ENCODE data around the gene ADAMTS2. TPM values are rescaled to one million over a fixed set of nuclear protein-coding genes. Genes with fewer than 3 reads are reported as not detected.
"Not testable (repeated sequence)": the region's sequence is repeated elsewhere in the genome, so short reads cannot be mapped to it uniquely, and the experiment has no call there.

Gene ADAMTS2
- total and polyA plus RNA-seq, 11 donors, result 1.1 to 23.0 (median 5.5) TPM

GRCh38 chr5:179324760-179325295 lies 20.4 kb downstream of the ADAMTS2 start:
- Histone ChIP-seq H3K4me3 (no peak overlapping the region), H3K27ac (no peak overlapping the region), H3K27me3 (peaks cover 0 to 4% (median 0%) of the 10 kb centered on the region in 9 donors), H3K4me1 (peaks cover 0 to 17% (median 0%) of the 10 kb centered on the region in 12 donors), H3K9me3 (no peaks in the 10 kb centered on the region), H3K36me3 (no peaks in the 10 kb centered on the region)
- no peak for ATAC-seq
- intact Hi-C loops (cut with DNase I), result no loop called here
- peak in 2 of 5 donors; percentile 13 to 16 for DNase-seq
- 76 to 85% (median 84%) methylated on average over 4 to 6 of the region's 6 CpGs for WGBS, 4 donors
- TF ChIP-seq POLR2A (IDR thresholded peaks at IDR 0.05), result no peak
- TF ChIP-seq, protein P1, sequence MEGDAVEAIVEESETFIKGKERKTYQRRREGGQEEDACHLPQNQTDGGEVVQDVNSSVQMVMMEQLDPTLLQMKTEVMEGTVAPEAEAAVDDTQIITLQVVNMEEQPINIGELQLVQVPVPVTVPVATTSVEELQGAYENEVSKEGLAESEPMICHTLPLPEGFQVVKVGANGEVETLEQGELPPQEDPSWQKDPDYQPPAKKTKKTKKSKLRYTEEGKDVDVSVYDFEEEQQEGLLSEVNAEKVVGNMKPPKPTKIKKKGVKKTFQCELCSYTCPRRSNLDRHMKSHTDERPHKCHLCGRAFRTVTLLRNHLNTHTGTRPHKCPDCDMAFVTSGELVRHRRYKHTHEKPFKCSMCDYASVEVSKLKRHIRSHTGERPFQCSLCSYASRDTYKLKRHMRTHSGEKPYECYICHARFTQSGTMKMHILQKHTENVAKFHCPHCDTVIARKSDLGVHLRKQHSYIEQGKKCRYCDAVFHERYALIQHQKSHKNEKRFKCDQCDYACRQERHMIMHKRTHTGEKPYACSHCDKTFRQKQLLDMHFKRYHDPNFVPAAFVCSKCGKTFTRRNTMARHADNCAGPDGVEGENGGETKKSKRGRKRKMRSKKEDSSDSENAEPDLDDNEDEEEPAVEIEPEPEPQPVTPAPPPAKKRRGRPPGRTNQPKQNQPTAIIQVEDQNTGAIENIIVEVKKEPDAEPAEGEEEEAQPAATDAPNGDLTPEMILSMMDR (IDR thresholded peaks at IDR 0.05), result no peak

DNA sequence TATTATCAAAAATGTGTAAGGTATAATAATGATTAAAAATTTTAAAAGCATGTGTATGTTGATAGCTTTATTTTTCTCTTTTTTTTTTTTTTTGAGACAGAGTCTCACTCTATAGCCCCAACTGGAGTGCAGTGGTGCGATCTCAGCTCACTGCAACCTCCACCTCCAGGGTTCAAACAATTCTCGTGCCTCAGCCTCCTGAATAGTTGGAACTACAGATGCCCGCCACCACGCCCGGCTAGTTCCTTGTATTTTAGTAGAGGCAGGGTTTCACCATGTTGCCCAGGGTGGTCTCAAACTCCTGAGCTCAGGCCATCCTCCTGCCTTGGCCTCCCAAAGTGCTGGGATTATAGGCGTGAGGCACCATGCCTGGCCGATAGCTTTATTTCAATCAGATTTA lies 20.9 kb downstream of the ADAMTS2 start:
- WGBS, 4 donors, result 92 to 95% (median 94%) methylated on average over 7 of the region's 7 CpGs
- ATAC-seq, result not testable (repeated sequence)

GRCh38 chr5:179323026-179323870 lies 22.0 kb downstream of the ADAMTS2 start:
- peaks cover 0 to 21% (median 0%) of the 10 kb centered on the region in 12 donors for H3K4me1 ChIP-seq
- H3K27me3 ChIP-seq, result peaks cover 0 to 4% (median 0%) of the 10 kb centered on the region in 9 donors
- peak in 2 of 5 donors; percentile 14 to 40 for DNase-seq
- H3K36me3 ChIP-seq, result no peaks in the 10 kb centered on the region
- intact Hi-C loops (cut with DNase I), result no loop called here
- no peak overlapping the region for H3K27ac ChIP-seq
- TF ChIP-seq, protein P1 (IDR thresholded peaks at IDR 0.05), result no peak
- TF ChIP-seq POLR2A (IDR thresholded peaks at IDR 0.05), result no peak
- H3K4me3 ChIP-seq, result no peak overlapping the region
- no peak for ATAC-seq
- no peaks in the 10 kb centered on the region for H3K9me3 ChIP-seq
- 53 to 66% (median 57%) methylated on average over 10 to 11 of the region's 11 CpGs for WGBS, 4 donors

More for the DNA sequence above, 20.9 kb downstream of the ADAMTS2 start:
- peak in 2 of 5 donors; percentile 10 to 20 for DNase-seq
- H3K4me3 ChIP-seq; H3K36me3 ChIP-seq; H3K27ac ChIP-seq; H3K27me3 ChIP-seq; intact Hi-C loops (cut with DNase I); H3K9me3 ChIP-seq: not testable (repeated sequence)
- peaks cover 0 to 17% (median 0%) of the 10 kb centered on the region in 12 donors for H3K4me1 ChIP-seq

DNA sequence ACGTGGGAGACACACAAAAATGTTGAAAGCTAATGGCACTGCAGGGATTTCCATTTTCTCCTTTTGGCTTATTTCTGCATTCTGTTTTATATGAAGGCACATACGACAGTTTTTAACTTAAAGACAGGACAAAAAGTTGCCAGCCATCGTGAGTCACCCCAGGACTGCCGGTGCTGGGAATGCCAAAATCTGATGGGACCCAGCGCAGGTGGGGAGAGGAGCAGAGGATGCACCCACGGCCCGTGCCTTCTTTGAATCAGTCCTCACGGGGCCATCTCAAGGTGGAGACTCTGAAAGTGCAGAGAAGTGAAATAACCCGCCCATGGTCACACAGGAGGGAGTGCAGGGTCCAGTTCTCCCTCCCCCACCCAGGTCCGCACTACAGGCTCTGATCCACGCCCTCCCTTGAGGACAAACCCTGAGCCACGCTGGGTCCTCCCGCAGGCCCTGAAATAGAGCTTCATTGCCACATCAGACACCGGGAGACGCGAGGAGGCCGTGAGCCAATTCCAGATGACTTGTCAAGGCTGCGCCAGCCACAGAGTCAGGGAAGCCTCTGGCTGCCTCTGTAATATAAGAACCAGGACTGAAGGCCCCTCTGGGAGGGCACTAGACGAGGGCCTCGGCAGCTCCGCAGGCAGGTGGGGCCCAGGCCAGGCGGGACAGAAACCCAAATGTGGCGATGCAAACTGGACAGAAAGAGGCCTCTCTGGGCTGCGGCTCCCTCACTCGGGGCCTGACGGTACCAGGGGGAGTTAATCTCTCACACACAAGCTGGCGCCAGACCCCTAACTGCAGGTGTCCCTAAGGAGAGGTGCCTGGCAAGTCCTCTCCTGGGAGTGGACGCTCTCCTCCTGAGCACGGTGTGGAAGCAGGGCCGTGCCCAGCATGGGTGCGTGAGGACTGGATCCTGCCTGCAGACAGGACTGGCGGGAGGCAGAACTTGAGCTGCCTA lies 22.9 kb downstream of the ADAMTS2 start:
- TF ChIP-seq, protein P1 (IDR thresholded peaks at IDR 0.05), result no peak
- TF ChIP-seq POLR2A (IDR thresholded peaks at IDR 0.05), result no peak
- no peaks in the 10 kb centered on the region for H3K36me3 ChIP-seq
- no peak overlapping the region for H3K27ac ChIP-seq
- H3K9me3 ChIP-seq, result no peaks in the 10 kb centered on the region
- peaks cover 0 to 27% (median 0%) of the 10 kb centered on the region in 12 donors for H3K4me1 ChIP-seq
- 81 to 90% (median 87%) methylated on average over 19 to 32 of the region's 32 CpGs for WGBS, 4 donors
- no peak overlapping the region for H3K4me3 ChIP-seq
- no peak for ATAC-seq
- intact Hi-C loops (cut with DNase I), result no loop called here
- peaks cover 0 to 2% (median 0%) of the 10 kb centered on the region in 9 donors for H3K27me3 ChIP-seq
- peak in 3 of 5 donors; percentile 12 to 56 (median 17) for DNase-seq
